CD4-positive, alpha-beta T cell (primary cell): ENCODE data around the gene SLC4A7. TPM values are rescaled to one million over a fixed set of nuclear protein-coding genes. Genes with fewer than 3 reads are reported as not detected.

Experiments used
- ATAC-seq: fragments of 200-7000 bp; cut with Tn5 transposase; one replicate; pipeline ENCODE4 v1.10.0; 2022; ENCODE audit warnings: mild to moderate bottlenecking; ENCODE audit not compliant: poor library complexity
- CTCF ChIA-PET: fragments of 350-600 bp; sonication (Branson Sonifier 250); formaldehyde crosslinking; loops from one replicate; lab custom pipeline; 2021; ENCODE audit warnings: antibody characterized with exemption, inconsistent platforms; lab: Charles Lee
- POLR2A ChIA-PET: fragments of 350-600 bp; sonication (Branson Sonifier 250); formaldehyde crosslinking; loops from one replicate; lab custom pipeline; 2021; ENCODE audit warnings: antibody characterized with exemption, inconsistent platforms; lab: Charles Lee
- DNase-seq, 14 experiments: peaks; one replicate each; pipeline ENCODE4 v3.0.0-alpha.2; 2013 to 2020; ENCODE audit warnings: mixed read lengths in 2 of 14
- H3K27ac ChIP-seq, 2 donors: one replicate each; pipeline versions ENCODE4 v1.5.1 to v1.7.0; 2013; ENCODE audit warnings: low read length in 2 of 2, low read depth in 1 of 2, mild to moderate bottlenecking in 1 of 2
- H3K27me3 ChIP-seq, 2 experiments: 1 replicate in 1 of 2; 2 replicates in 1 of 2; pipeline versions ENCODE4 v1.6.1 to v1.7.0; 2013; ENCODE audit warnings: low read length in 2 of 2, control low read depth in 1 of 2, mild to moderate bottlenecking in 1 of 2, moderate library complexity in 1 of 2; ENCODE audit not compliant: insufficient read depth in 2 of 2, control insufficient read depth in 1 of 2
- H3K36me3 ChIP-seq: one replicate; pipeline ENCODE4 v1.6.1; 2013; ENCODE audit warnings: low read length, control low read depth; ENCODE audit not compliant: insufficient read depth
- H3K4me1 ChIP-seq: one replicate; pipeline ENCODE4 v1.6.1; 2013; ENCODE audit warnings: low read length, control low read depth; ENCODE audit not compliant: insufficient read depth
- H3K4me3 ChIP-seq: one replicate; pipeline ENCODE4 v1.5.1; 2013; ENCODE audit warnings: mild to moderate bottlenecking, low read length, moderate library complexity
- H3K9me3 ChIP-seq, 2 experiments: 1 replicate in 1 of 2; 2 replicates in 1 of 2; pipeline versions ENCODE4 v1.6.1 to v1.7.0; 2013; ENCODE audit warnings: low read length in 2 of 2, mild to moderate bottlenecking in 2 of 2, control low read depth in 1 of 2, moderate library complexity in 1 of 2; ENCODE audit not compliant: control insufficient read depth in 1 of 2, insufficient read depth in 1 of 2
- H3K27ac Mint-ChIP-seq: one replicate; pipeline ENCODE4 v1.8.0; 2020; ENCODE audit warnings: mixed read lengths
- H3K27me3 Mint-ChIP-seq: one replicate; pipeline ENCODE4 v1.8.0; 2021; ENCODE audit warnings: mixed read lengths
- H3K36me3 Mint-ChIP-seq: one replicate; pipeline ENCODE4 v1.8.0; 2021; ENCODE audit warnings: low read depth, mixed read lengths
- H3K4me1 Mint-ChIP-seq: one replicate; pipeline ENCODE4 v1.8.0; 2021; ENCODE audit warnings: low read depth, mixed read lengths
- H3K4me3 Mint-ChIP-seq: one replicate; pipeline ENCODE4 v1.8.0; 2020; ENCODE audit warnings: mild to moderate bottlenecking, mixed read lengths
- H3K9me3 Mint-ChIP-seq: one replicate; pipeline ENCODE4 v1.8.0; 2020; ENCODE audit warnings: mixed read lengths
- intact Hi-C, 2 experiments: fragments of 100-400 bp; cut with DNase I in 1 of 2; cut with micrococcal nuclease in 1 of 2; formaldehyde crosslinking; loops; one replicate each; pipeline versions ENCODE4 v1.15.1 to v1.9.0; 2023 to 2025; cut with DNase I, micrococcal nuclease
- total RNA-seq, 174 experiments: library from RNA in 2 of 174; stranded (reverse) in 2 of 174; gene quantifications; one replicate each; pipeline ENCODE4 v1.2.3 and lab custom pipeline; 2021 to 2026
- TF ChIP-seq, protein P1 (sequence below): fragments of 200-600 bp; IDR thresholded peaks from one replicate; pipeline ENCODE4 v1.8.0; 2022; ENCODE audit warnings: antibody characterized with exemption, mild to moderate bottlenecking

The SLC4A7 gene
- total RNA-seq, 2 experiments from 2014 or later: 37.0 to 38.3 TPM

DNA sequence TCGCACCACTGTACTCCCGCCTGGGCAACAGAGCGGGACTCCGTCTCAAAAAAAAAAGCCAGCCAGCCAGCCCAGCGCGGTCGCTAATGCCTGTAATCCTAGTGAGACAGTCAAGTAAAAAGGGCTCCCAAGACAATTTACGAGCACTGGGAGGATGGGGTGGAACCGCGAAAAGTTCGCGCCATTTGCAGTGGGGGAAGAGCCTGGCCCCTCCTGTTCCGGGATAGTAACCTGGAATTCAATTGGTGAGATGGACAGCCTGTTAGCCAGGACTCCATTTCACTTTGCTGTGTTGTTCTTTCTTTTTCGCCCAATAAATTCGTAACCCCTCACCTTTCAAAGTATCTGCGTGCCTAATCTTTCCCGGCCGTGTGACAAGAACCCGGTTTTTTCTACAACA lies 19.5 kb downstream of the SLC4A7 start:
- no peaks in the 10 kb centered on the region for H3K27me3 Mint-ChIP-seq
- Histone ChIP-seq H3K4me3 (no peak overlapping the region), H3K36me3 (no peaks in the 10 kb centered on the region), H3K4me1 (no peaks in the 10 kb centered on the region), H3K27me3 (no peaks in the 10 kb centered on the region), H3K27ac (no peak overlapping the region), H3K9me3 (peaks cover 0 to 14% of the 10 kb centered on the region in 2 experiments)
- H3K4me1 Mint-ChIP-seq: peaks cover 36% of the 10 kb centered on the region
- H3K9me3 Mint-ChIP-seq: peaks cover 3% of the 10 kb centered on the region
- peaks cover 28% of the 10 kb centered on the region for H3K36me3 Mint-ChIP-seq
- DNase-seq: no peak
- ATAC-seq: no peak
- intact Hi-C loops: loop anchor here (5.0 kb wide), 2 partner anchors 107 to 332 kb away; no protein-coding TSS in a partner anchor
- ChIA-PET POLR2A (no interaction called here), CTCF (no interaction called here)
- no peak overlapping the region for H3K4me3 Mint-ChIP-seq
- TF ChIP-seq, protein P1, sequence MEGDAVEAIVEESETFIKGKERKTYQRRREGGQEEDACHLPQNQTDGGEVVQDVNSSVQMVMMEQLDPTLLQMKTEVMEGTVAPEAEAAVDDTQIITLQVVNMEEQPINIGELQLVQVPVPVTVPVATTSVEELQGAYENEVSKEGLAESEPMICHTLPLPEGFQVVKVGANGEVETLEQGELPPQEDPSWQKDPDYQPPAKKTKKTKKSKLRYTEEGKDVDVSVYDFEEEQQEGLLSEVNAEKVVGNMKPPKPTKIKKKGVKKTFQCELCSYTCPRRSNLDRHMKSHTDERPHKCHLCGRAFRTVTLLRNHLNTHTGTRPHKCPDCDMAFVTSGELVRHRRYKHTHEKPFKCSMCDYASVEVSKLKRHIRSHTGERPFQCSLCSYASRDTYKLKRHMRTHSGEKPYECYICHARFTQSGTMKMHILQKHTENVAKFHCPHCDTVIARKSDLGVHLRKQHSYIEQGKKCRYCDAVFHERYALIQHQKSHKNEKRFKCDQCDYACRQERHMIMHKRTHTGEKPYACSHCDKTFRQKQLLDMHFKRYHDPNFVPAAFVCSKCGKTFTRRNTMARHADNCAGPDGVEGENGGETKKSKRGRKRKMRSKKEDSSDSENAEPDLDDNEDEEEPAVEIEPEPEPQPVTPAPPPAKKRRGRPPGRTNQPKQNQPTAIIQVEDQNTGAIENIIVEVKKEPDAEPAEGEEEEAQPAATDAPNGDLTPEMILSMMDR: no peak
- no peak overlapping the region for H3K27ac Mint-ChIP-seq

DNA sequence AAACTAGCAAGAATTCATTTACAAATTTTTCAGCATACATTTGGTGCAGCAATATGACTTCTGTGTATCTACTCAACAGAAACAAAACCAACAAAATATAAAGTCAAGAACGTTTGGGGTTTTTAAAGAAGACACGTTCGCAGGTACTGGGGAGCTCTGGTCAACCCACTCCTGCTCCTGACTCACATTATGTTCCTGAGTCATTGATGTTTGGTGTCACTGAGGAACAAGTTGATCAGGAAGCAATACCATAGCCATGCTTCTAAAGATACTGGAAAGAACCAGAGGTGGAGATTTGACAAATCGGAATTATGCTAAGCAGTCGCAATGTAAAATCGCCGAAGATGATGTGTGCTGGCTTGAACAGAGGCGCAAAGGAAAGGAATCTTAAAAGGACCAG lies 22.0 kb downstream of the SLC4A7 start:
- POLR2A ChIA-PET: no interaction called here
- no peak for ATAC-seq
- peaks cover 34% of the 10 kb centered on the region for H3K36me3 Mint-ChIP-seq
- H3K4me1 ChIP-seq: peaks cover 5% of the 10 kb centered on the region
- H3K9me3 Mint-ChIP-seq: peaks cover 3% of the 10 kb centered on the region
- H3K27me3 Mint-ChIP-seq: no peaks in the 10 kb centered on the region
- H3K4me3 Mint-ChIP-seq: no peak overlapping the region
- CTCF ChIA-PET: no interaction called here
- no peak overlapping the region for H3K27ac Mint-ChIP-seq
- intact Hi-C loops: no loop called here
- peaks cover 0 to 14% of the 10 kb centered on the region in 2 experiments for H3K9me3 ChIP-seq
- no peak for DNase-seq
- no peaks in the 10 kb centered on the region for H3K27me3 ChIP-seq
- H3K36me3 ChIP-seq: no peaks in the 10 kb centered on the region
- TF ChIP-seq, protein P1: no peak
- H3K27ac ChIP-seq: no peak overlapping the region
- peaks cover 36% of the 10 kb centered on the region for H3K4me1 Mint-ChIP-seq
- H3K4me3 ChIP-seq: no peak overlapping the region

GRCh38 chr3:27458929-27459328 lies 25.3 kb downstream of the SLC4A7 start:
- ATAC-seq (no peak), DNase-seq (no peak)
- Histone ChIP-seq H3K36me3 (no peaks in the 10 kb centered on the region), H3K27me3 (no peaks in the 10 kb centered on the region), H3K9me3 (peaks cover 0 to 8% of the 10 kb centered on the region in 2 experiments), H3K4me3 (no peak overlapping the region), H3K4me1 (peaks cover 5% of the 10 kb centered on the region), H3K27ac (no peak overlapping the region)
- Mint-ChIP-seq H3K27me3 (no peaks in the 10 kb centered on the region), H3K4me1 (peaks cover 60% of the 10 kb centered on the region), H3K36me3 (peaks cover 41% of the 10 kb centered on the region), H3K27ac (no peak overlapping the region), H3K9me3 (peaks cover 3% of the 10 kb centered on the region), H3K4me3 (no peak overlapping the region)
- intact Hi-C loops: no loop called here
- CTCF ChIA-PET: interaction anchor here (1.0 kb wide), 1 partner anchor 8 kb away, joined by 6 read pairs; no protein-coding TSS in a partner anchor
- TF ChIP-seq, protein P1: no peak
- POLR2A ChIA-PET: no interaction called here
